GM04503 (cell line): ENCODE results near the gene RNF220.

ENCODE experiments used
- DNase-seq: peaks from one replicate; pipeline ENCODE4 v3.0.0-alpha.2; 2012; ENCODE audit warnings: low read depth

The RNF220 gene

DNA sequence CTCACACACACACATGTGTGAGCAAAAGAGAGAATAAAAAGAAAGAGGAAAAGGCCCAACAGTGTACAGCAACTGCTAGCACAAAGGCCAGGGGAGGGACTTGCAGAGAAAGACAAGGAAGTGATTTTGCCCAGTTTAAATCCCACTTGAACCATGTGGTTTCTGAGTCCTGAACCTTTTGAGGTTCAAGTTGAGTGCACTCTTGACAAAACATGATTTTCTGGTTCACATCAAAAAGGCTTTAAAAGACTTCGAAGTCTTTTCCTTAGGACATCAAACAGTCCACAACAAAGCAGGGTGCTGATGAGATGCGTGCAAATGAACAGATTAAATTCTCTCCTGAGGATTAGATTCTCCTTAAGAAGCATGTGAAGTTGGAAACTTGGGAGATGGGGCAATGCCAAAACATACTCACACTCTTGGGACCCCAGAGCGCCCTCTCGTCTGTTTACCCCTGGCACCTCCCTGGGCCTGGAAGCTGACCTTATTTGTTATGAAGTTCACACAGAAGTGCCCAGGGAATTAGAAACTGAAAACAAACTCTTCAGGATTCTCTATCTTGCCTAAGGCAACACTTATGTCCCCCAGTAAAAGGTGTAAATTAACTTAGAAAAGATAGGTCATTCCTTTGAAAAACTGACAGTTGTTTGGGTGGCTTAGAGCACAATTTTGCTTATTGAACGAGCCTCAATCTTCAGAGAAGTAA is 31.5 kb downstream of the RNF220 start:
- DNase-seq = no peak

GRCh38 chr1:44437107-44437716 is 32.2 kb downstream of the RNF220 start:
- no peak for DNase-seq

GRCh38 chr1:44442791-44443190 is 37.7 kb downstream of the RNF220 start:
- DNase-seq = no peak

GRCh38 chr1:44447051-44447810 is 42.2 kb downstream of the RNF220 start:
- DNase-seq = no peak

DNA sequence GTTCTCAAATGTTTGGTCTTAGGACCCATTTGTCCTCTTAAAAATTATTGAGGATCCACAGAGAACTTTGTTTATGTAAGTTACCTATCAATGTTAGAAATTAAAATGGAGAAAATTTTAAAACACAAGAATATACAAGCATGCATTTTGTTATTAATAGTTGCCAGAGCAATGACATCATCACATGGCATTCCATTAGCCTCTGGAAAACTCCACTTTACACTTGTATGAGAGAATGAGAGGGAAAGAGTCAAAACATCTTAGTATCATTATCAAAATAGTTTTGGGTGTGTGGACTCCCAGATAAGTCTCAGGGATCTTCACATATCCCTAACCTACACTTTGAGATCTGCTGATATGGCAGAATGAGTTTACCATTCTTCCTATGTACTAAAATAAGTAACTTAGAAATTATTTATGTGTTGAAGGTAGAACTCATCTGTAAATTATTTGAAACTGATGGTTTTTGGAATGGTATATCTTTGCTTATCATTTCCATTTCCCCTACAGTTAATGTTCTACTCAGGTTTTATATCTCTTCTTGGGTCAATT is 48.8 kb downstream of the RNF220 start:
- DNase-seq = no peak

GRCh38 chr1:44454704-44455103 is 49.6 kb downstream of the RNF220 start:
- DNase-seq = no peak

GRCh38 chr1:44460107-44460882 is 55.2 kb downstream of the RNF220 start:
- no peak for DNase-seq

DNA sequence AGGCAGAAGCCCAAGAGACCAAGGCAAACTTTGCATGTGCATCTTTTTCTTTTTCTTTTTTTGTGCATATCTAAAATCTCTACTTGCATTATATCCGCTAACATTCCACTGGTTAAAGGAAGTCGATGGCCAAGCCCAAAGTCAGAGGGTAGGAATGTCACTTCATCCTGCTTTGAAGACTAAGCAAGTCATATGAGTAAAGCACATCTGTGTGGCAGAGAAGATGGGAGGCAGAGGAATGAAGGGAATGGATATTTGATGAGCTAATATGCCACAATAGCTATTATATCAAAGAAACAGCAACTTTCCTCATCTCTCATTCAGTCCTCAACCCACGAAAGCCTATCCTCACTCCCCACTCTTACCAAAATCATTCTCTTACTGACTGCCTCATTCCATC is 59.3 kb downstream of the RNF220 start:
- DNase-seq = peak; percentile 15

DNA sequence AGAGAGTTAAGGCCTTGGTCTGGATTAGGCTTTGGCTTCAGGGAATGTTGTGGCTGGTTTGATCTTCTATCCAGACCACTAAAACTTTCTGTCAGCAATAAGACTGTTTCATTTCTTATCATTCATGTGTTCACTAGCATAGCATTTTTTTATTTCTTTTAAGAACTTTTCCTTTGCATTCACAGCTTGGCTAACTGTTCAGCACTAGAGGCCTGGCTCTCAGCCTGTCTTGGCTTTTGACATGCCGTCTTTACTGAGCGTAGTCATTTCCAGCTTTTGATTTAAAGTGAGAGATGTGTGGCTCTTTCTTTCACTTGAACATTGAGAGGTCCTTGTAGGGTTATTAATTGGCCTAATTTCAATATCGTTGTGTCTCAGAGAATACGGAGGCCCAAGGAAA is 62.5 kb downstream of the RNF220 start:
- no peak for DNase-seq

DNA sequence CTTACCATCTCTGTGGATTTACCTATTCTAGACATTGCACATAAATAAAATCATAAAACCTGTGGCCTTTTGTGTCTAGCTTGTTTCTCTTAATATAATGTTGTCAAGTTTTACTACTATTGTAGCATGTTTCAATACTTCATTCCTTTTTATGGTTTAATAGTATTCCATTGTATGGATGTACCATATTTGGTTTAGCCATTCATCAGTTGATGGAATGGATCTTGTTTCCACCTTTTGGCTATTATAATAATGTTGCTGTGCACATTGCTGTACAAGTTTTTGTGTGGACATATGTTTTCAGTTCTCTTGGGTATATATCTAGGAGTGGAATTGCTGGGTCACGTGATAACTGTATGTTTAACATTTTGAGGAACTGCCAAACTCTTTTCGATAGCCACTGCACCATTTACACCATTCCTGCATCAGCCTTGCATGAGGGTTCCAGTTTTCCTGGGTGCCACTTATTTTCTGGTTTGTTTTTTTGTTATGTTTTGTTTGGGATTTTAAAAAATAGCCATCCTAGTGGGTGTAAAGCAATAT is 66.9 kb downstream of the RNF220 start:
- no peak for DNase-seq

GRCh38 chr1:44472620-44473525 is 67.8 kb downstream of the RNF220 start:
- DNase-seq = no peak

DNA sequence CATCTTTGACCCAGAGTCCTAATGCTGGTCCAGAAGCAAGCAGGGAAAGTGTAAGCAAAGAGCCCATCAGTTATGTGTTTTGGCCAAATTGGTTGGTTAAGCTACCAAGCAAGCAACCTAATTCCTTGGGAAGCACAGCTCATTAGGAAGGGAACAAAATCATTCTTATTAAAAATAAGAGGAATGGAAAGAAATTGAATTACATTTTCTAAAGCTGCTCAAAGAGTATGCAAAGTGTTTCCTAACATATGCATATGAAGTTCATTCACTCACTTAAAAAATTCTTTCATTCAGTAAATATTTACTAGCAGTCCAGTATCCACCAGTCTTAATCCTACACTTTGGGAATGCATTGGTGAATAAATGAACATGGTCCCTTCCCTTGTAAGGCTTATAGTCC is 71.8 kb downstream of the RNF220 start:
- no peak for DNase-seq

DNA sequence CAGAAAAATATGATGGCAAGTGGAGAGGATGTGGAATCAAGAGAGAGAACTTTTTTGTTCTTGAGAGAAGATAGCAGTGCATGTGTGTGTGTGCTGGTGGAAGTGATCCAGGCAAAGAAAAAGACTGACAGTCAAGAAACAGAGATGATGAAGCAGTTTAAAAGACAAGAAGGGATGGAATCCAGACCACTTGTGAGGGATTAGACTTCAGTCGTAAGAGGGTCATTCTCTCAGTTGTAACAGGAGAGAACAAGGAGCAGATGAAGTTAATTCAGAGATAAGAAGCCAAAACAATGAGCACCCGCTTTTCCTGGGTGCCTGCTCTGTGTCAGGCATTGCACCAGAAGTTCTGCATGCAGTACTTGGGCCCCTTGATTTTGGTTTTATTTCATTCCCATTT is 76.6 kb downstream of the RNF220 start:
- no peak for DNase-seq

GRCh38 chr1:44483089-44483874 is 78.2 kb downstream of the RNF220 start:
- DNase-seq = no peak

GRCh38 chr1:44484155-44484688 is 79.2 kb downstream of the RNF220 start:
- no peak for DNase-seq

DNA sequence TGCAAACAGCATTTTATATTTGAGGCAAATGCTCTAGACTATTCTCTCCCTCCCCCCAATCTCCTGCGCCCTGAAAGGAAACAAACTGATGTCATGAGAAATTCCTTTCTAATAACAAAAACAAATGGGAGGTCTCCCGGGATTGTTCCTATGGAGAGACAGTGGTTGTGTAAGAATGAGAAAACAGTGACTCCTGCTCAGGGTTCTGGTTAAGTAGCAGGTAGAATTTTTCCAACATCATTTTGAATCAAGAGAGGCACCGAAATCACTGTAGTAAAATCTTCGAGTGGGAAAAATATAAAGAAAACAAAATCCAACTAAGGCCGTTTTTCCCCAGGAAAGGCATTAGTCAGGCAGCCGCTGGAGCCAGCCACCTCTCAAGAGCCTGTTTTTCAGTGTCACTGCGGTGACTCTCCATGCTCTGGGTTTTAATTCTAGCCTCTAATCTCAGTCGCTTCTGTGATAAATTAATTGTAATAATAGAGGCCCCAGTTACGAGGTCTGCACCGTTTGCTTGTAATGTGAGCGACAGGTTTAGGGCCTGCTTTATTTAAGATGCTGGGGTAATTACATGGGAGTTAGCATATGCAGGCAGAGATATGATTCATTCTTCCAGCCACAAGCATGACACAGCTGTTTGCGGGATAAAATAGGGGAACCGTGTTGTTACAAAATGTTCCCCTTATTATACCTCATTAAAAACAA is 80.3 kb downstream of the RNF220 start:
- DNase-seq = peak; percentile 43

GRCh38 chr1:44485934-44486460 is 80.9 kb downstream of the RNF220 start:
- DNase-seq = no peak

DNA sequence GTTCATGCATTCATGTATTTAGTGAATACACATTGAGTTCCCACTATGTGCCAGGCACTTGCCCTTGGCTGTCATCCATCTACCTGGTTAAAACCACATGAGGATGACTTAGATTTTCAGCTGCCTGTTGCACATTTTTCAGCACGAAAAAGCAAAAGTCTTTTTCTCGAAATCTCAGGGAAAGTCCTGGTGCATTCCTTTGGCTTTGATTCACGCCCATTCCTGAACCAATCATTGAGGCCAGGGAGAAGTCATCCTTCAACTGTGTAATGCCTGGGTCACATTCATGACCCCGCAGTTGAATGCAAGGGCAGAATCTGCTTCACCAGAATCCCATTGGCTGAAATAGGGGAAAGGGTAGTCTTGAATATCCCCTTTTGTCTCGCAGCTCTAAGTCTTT is 84.4 kb downstream of the RNF220 start:
- DNase-seq = peak; percentile 8
